Skeletal muscle cell (primary cell): ENCODE data around the gene LAMP2.

Experiments
- DNase-seq: peaks from one replicate; pipeline ENCODE4 v3.0.0-alpha.2; 2010; ENCODE audit warnings: low read depth
- H3K4me3 ChIP-seq: 2 replicates; pipeline ENCODE4 v1.5.1; 2011; ENCODE audit warnings: low read depth, mild to moderate bottlenecking, control low read depth, low read length, moderate library complexity

The LAMP2 gene

GRCh38 chrX:120462370-120462769 lies 6.7 kb downstream of the LAMP2 start:
- DNase-seq: no peak
- no peak overlapping the region for H3K4me3 ChIP-seq

GRCh38 chrX:120459309-120459708 lies 9.8 kb downstream of the LAMP2 start:
- no peak for DNase-seq
- no peak overlapping the region for H3K4me3 ChIP-seq

GRCh38 chrX:120457766-120458180 lies 11.3 kb downstream of the LAMP2 start:
- DNase-seq: peak; percentile 69
- no peak overlapping the region for H3K4me3 ChIP-seq

- H3K4me3 ChIP-seq: no peak overlapping the region
- DNase-seq: no peak
Measured at GRCh38 chrX:120456973-120457372, 12.1 kb downstream of the LAMP2 start.

- no peak for DNase-seq
Measured at GRCh38 chrX:120453985-120454384, 15.1 kb downstream of the LAMP2 start.

GRCh38 chrX:120452131-120452530 lies 17.0 kb downstream of the LAMP2 start:
- no peak for DNase-seq
- H3K4me3 ChIP-seq: no peak overlapping the region

More at GRCh38 chrX:120453985-120454384, 15.1 kb downstream of the LAMP2 start:
- H3K4me3 ChIP-seq: no peak overlapping the region

- no peak for DNase-seq
Measured at GRCh38 chrX:120450163-120450562, 18.9 kb downstream of the LAMP2 start.

GRCh38 chrX:120446498-120446897 lies 22.6 kb downstream of the LAMP2 start:
- DNase-seq: peak; percentile 37
- no peak overlapping the region for H3K4me3 ChIP-seq

More at GRCh38 chrX:120450163-120450562, 18.9 kb downstream of the LAMP2 start:
- no peak overlapping the region for H3K4me3 ChIP-seq

- H3K4me3 ChIP-seq: no peak overlapping the region
- no peak for DNase-seq
Measured at GRCh38 chrX:120439921-120440320, 29.2 kb downstream of the LAMP2 start.

- no peak for DNase-seq
Measured at GRCh38 chrX:120429776-120430540, 39.1 kb downstream of the LAMP2 start.

GRCh38 chrX:120428309-120428708 lies 40.8 kb downstream of the LAMP2 start:
- no peak overlapping the region for H3K4me3 ChIP-seq
- no peak for DNase-seq

More at GRCh38 chrX:120429776-120430540, 39.1 kb downstream of the LAMP2 start:
- H3K4me3 ChIP-seq: no peak overlapping the region

- no peak overlapping the region for H3K4me3 ChIP-seq
- no peak for DNase-seq
Measured at GRCh38 chrX:120426599-120426998, 42.5 kb downstream of the LAMP2 start.

- no peak overlapping the region for H3K4me3 ChIP-seq
- DNase-seq: no peak
Measured at GRCh38 chrX:120419463-120419862, 49.6 kb downstream of the LAMP2 start.

GRCh38 chrX:120408168-120408567 lies 60.9 kb downstream of the LAMP2 start:
- no peak for DNase-seq
- H3K4me3 ChIP-seq: no peak overlapping the region

GRCh38 chrX:120406638-120407037 lies 62.5 kb downstream of the LAMP2 start:
- H3K4me3 ChIP-seq: no peak overlapping the region
- no peak for DNase-seq

- no peak overlapping the region for H3K4me3 ChIP-seq
- DNase-seq: no peak
Measured at GRCh38 chrX:120402369-120402768, 66.7 kb downstream of the LAMP2 start.

- DNase-seq: no peak
Measured at GRCh38 chrX:120401301-120401700, 67.8 kb downstream of the LAMP2 start.

GRCh38 chrX:120380699-120381098 lies 88.4 kb downstream of the LAMP2 start:
- DNase-seq: no peak

More at GRCh38 chrX:120401301-120401700, 67.8 kb downstream of the LAMP2 start:
- no peak overlapping the region for H3K4me3 ChIP-seq

GRCh38 chrX:120379937-120380681 lies 89.0 kb downstream of the LAMP2 start:
- no peak overlapping the region for H3K4me3 ChIP-seq
- no peak for DNase-seq

More at GRCh38 chrX:120380699-120381098, 88.4 kb downstream of the LAMP2 start:
- no peak overlapping the region for H3K4me3 ChIP-seq

GRCh38 chrX:120378570-120378969 lies 90.5 kb downstream of the LAMP2 start:
- H3K4me3 ChIP-seq: no peak overlapping the region
- no peak for DNase-seq
